Stimulated activated naive B cell treated with anti-CD40 and anti-IgM and Interleukin-4, amounts not matched to agents 10 μg/mL and 1 μg/mL and 100 μg/mL, for 72 hours (primary cell): ENCODE data around the gene TRIM62.

Source experiments
- ATAC-seq, 2 donors: fragments of 150-1000 bp; cut with Tn5 transposase; replicated peaks; 2 replicates each; pipeline ENCODE4 v1.10.0; 2021; ENCODE audit warnings: moderate library complexity in 1 of 2
- DNase-seq: peaks from one replicate; pipeline ENCODE4 v3.0.0; 2021
- H3K27ac Mint-ChIP-seq: one replicate; pipeline ENCODE4 v1.8.0; 2022; ENCODE audit warnings: mild to moderate bottlenecking, mixed read lengths
- H3K27me3 Mint-ChIP-seq, 2 donors: one replicate each; pipeline ENCODE4 v1.8.0; 2022; ENCODE audit warnings: mixed read lengths in 2 of 2
- H3K36me3 Mint-ChIP-seq, 2 donors: one replicate each; pipeline ENCODE4 v1.8.0; 2022; ENCODE audit warnings: mixed read lengths in 2 of 2, mild to moderate bottlenecking in 1 of 2
- H3K4me1 Mint-ChIP-seq, 2 donors: one replicate each; pipeline ENCODE4 v1.8.0; 2022; ENCODE audit warnings: mixed read lengths in 2 of 2, mild to moderate bottlenecking in 1 of 2
- H3K4me3 Mint-ChIP-seq, 2 donors: one replicate each; pipeline ENCODE4 v1.8.0; 2022; ENCODE audit warnings: mild to moderate bottlenecking in 2 of 2, mixed read lengths in 2 of 2, moderate library complexity in 1 of 2
- H3K9me3 Mint-ChIP-seq, 2 donors: one replicate each; pipeline ENCODE4 v1.8.0; 2022; ENCODE audit warnings: mixed read lengths in 2 of 2, mild to moderate bottlenecking in 1 of 2

TRIM62 gene

GRCh38 chr1:33181921-33182341, at the start of gene TRIM62:
Gene TRIM62 (minus strand): TSS chr1:33182043. CDS start chr1:33181432, 611 bp downstream.
- H3K27me3 Mint-ChIP-seq = peaks cover 24 to 26% of the 10 kb centered on the region in 2 donors
- H3K27ac Mint-ChIP-seq = peak within 1 kb of the TSS; percentile 90
- DNase-seq (peak; percentile 67), ATAC-seq (peak; percentile 60 to 63)
- peaks cover 18 to 28% of the 10 kb centered on the region in 2 donors for H3K4me1 Mint-ChIP-seq
- H3K9me3 Mint-ChIP-seq = peaks cover 3% of the 10 kb centered on the region in 2 donors
- H3K4me3 Mint-ChIP-seq = peak within 1 kb of the TSS; percentile 91
- no peaks in the 10 kb centered on the region for H3K36me3 Mint-ChIP-seq

GRCh38 chr1:33231166-33231565, 49.3 kb upstream of the TRIM62 start:
- DNase-seq (no peak), ATAC-seq (no peak)
- H3K9me3 Mint-ChIP-seq = no peaks in the 10 kb centered on the region
- H3K27me3 Mint-ChIP-seq = peaks cover 28% of the 10 kb centered on the region in 2 donors
- H3K27ac Mint-ChIP-seq = no peak overlapping the region
- no peak overlapping the region for H3K4me3 Mint-ChIP-seq
- no peaks in the 10 kb centered on the region for H3K4me1 Mint-ChIP-seq
- no peaks in the 10 kb centered on the region for H3K36me3 Mint-ChIP-seq

GRCh38 chr1:33228935-33229487, 47.2 kb upstream of the TRIM62 start:
- no peak overlapping the region for H3K4me3 Mint-ChIP-seq
- no peaks in the 10 kb centered on the region for H3K36me3 Mint-ChIP-seq
- peaks cover 21 to 30% of the 10 kb centered on the region in 2 donors for H3K27me3 Mint-ChIP-seq
- no peak for DNase-seq
- H3K4me1 Mint-ChIP-seq = no peaks in the 10 kb centered on the region
- no peak overlapping the region for H3K27ac Mint-ChIP-seq
- ATAC-seq = no peak
- H3K9me3 Mint-ChIP-seq = peaks cover 9 to 10% of the 10 kb centered on the region in 2 donors

GRCh38 chr1:33225586-33225985, 43.7 kb upstream of the TRIM62 start:
- H3K36me3 Mint-ChIP-seq = peaks cover 0 to 2% of the 10 kb centered on the region in 2 donors
- peaks cover 14 to 17% of the 10 kb centered on the region in 2 donors for H3K9me3 Mint-ChIP-seq
- no peak overlapping the region for H3K4me3 Mint-ChIP-seq
- DNase-seq (no peak), ATAC-seq (no peak)
- H3K27ac Mint-ChIP-seq = no peak overlapping the region
- H3K4me1 Mint-ChIP-seq = no peaks in the 10 kb centered on the region
- H3K27me3 Mint-ChIP-seq = peaks cover 30 to 55% of the 10 kb centered on the region in 2 donors

GRCh38 chr1:33224166-33224707, 42.4 kb upstream of the TRIM62 start:
- DNase-seq = no peak
- H3K36me3 Mint-ChIP-seq = peaks cover 0 to 2% of the 10 kb centered on the region in 2 donors
- H3K27me3 Mint-ChIP-seq = peaks cover 26 to 58% of the 10 kb centered on the region in 2 donors
- no peak overlapping the region for H3K4me3 Mint-ChIP-seq
- no peak for ATAC-seq
- H3K9me3 Mint-ChIP-seq = peaks cover 14 to 17% of the 10 kb centered on the region in 2 donors
- H3K4me1 Mint-ChIP-seq = no peaks in the 10 kb centered on the region
- H3K27ac Mint-ChIP-seq = no peak overlapping the region

- peaks cover 0 to 2% of the 10 kb centered on the region in 2 donors for H3K36me3 Mint-ChIP-seq
- ATAC-seq = no peak
- no peak for DNase-seq
- peaks cover 0 to 4% of the 10 kb centered on the region in 2 donors for H3K4me1 Mint-ChIP-seq
- no peak overlapping the region for H3K4me3 Mint-ChIP-seq
- no peak overlapping the region for H3K27ac Mint-ChIP-seq
- peaks cover 13 to 49% of the 10 kb centered on the region in 2 donors for H3K27me3 Mint-ChIP-seq
- peaks cover 14 to 17% of the 10 kb centered on the region in 2 donors for H3K9me3 Mint-ChIP-seq
Measured at GRCh38 chr1:33222381-33222780, 40.5 kb upstream of the TRIM62 start.

- no peak for ATAC-seq
- Mint-ChIP-seq H3K36me3 (peaks cover 0 to 2% of the 10 kb centered on the region in 2 donors), H3K27me3 (peaks cover 17 to 49% of the 10 kb centered on the region in 2 donors), H3K4me1 (peaks cover 0 to 7% of the 10 kb centered on the region in 2 donors), H3K9me3 (peaks cover 14 to 17% of the 10 kb centered on the region in 2 donors), H3K4me3 (no peak overlapping the region), H3K27ac (no peak overlapping the region)
- no peak for DNase-seq
Measured at GRCh38 chr1:33221385-33221758, 39.5 kb upstream of the TRIM62 start.

- no peak overlapping the region for H3K27ac Mint-ChIP-seq
- ATAC-seq (no peak), DNase-seq (no peak)
- H3K36me3 Mint-ChIP-seq = peaks cover 0 to 2% of the 10 kb centered on the region in 2 donors
- peaks cover 17 to 49% of the 10 kb centered on the region in 2 donors for H3K27me3 Mint-ChIP-seq
- H3K4me1 Mint-ChIP-seq = peaks cover 0 to 7% of the 10 kb centered on the region in 2 donors
- H3K9me3 Mint-ChIP-seq = peaks cover 14 to 17% of the 10 kb centered on the region in 2 donors
- H3K4me3 Mint-ChIP-seq = no peak overlapping the region
Measured at GRCh38 chr1:33220676-33221384, 39.0 kb upstream of the TRIM62 start.

GRCh38 chr1:33219886-33220661, 38.2 kb upstream of the TRIM62 start:
- ATAC-seq (no peak), DNase-seq (no peak)
- H3K27me3 Mint-ChIP-seq = peaks cover 17 to 50% of the 10 kb centered on the region in 2 donors
- H3K9me3 Mint-ChIP-seq = peaks cover 13 to 17% of the 10 kb centered on the region in 2 donors
- peaks cover 0 to 7% of the 10 kb centered on the region in 2 donors for H3K4me1 Mint-ChIP-seq
- no peak overlapping the region for H3K27ac Mint-ChIP-seq
- no peak overlapping the region for H3K4me3 Mint-ChIP-seq
- peaks cover 0 to 2% of the 10 kb centered on the region in 2 donors for H3K36me3 Mint-ChIP-seq

- Mint-ChIP-seq H3K4me1 (peaks cover 0 to 5% of the 10 kb centered on the region in 2 donors), H3K4me3 (no peak overlapping the region), H3K36me3 (peaks cover 0 to 5% of the 10 kb centered on the region in 2 donors), H3K9me3 (peaks cover 0 to 2% of the 10 kb centered on the region in 2 donors), H3K27me3 (peaks cover 59 to 73% of the 10 kb centered on the region in 2 donors), H3K27ac (peak overlapping the region; percentile 57)
- DNase-seq (no peak), ATAC-seq (peak; percentile 65 to 89)
Measured at GRCh38 chr1:33211972-33212371, 30.1 kb upstream of the TRIM62 start.

GRCh38 chr1:33206340-33206739, 24.5 kb upstream of the TRIM62 start:
- Mint-ChIP-seq H3K36me3 (no peaks in the 10 kb centered on the region), H3K9me3 (no peaks in the 10 kb centered on the region), H3K27ac (no peak overlapping the region), H3K27me3 (peaks cover 49 to 51% of the 10 kb centered on the region in 2 donors), H3K4me3 (no peak overlapping the region), H3K4me1 (no peaks in the 10 kb centered on the region)
- ATAC-seq (no peak), DNase-seq (no peak)

GRCh38 chr1:33195556-33195955, 13.7 kb upstream of the TRIM62 start:
- no peak overlapping the region for H3K27ac Mint-ChIP-seq
- DNase-seq (no peak), ATAC-seq (no peak)
- peaks cover 0 to 2% of the 10 kb centered on the region in 2 donors for H3K4me1 Mint-ChIP-seq
- peaks cover 0 to 1% of the 10 kb centered on the region in 2 donors for H3K9me3 Mint-ChIP-seq
- no peak overlapping the region for H3K4me3 Mint-ChIP-seq
- H3K36me3 Mint-ChIP-seq = no peaks in the 10 kb centered on the region
- peaks cover 43 to 50% of the 10 kb centered on the region in 2 donors for H3K27me3 Mint-ChIP-seq

GRCh38 chr1:33191731-33192275, 10.0 kb upstream of the TRIM62 start:
- no peak for DNase-seq
- no peak for ATAC-seq
- Mint-ChIP-seq H3K27me3 (peaks cover 31 to 34% of the 10 kb centered on the region in 2 donors), H3K4me3 (no peak overlapping the region), H3K4me1 (peaks cover 0 to 2% of the 10 kb centered on the region in 2 donors), H3K9me3 (no peaks in the 10 kb centered on the region), H3K36me3 (no peaks in the 10 kb centered on the region), H3K27ac (no peak overlapping the region)

GRCh38 chr1:33190701-33191100, 8.9 kb upstream of the TRIM62 start:
- Mint-ChIP-seq H3K36me3 (no peaks in the 10 kb centered on the region), H3K27ac (no peak overlapping the region), H3K27me3 (peaks cover 30 to 40% of the 10 kb centered on the region in 2 donors), H3K4me3 (no peak overlapping the region), H3K9me3 (no peaks in the 10 kb centered on the region), H3K4me1 (peaks cover 0 to 2% of the 10 kb centered on the region in 2 donors)
- no peak for ATAC-seq
- DNase-seq = no peak
